IPS DF 6.9 (cell line): ENCODE measurements around the gene FAM153A.
"Not testable (repeated sequence)": the region's sequence is repeated elsewhere in the genome, so short reads cannot be mapped to it uniquely, and the experiment has no call there.

ENCODE experiments used
- DNase-seq: peaks from one replicate; pipeline ENCODE4 v3.0.0-alpha.2; 2013; ENCODE audit warnings: low read depth, low spot score
- H3K27ac ChIP-seq: one replicate; pipeline ENCODE4 v1.5.1; 2013; ENCODE audit warnings: low read length, control low read depth
- H3K27me3 ChIP-seq: 2 replicates; pipeline ENCODE4 v1.6.1; 2013; ENCODE audit warnings: mild to moderate bottlenecking, low read length; ENCODE audit not compliant: control insufficient read depth, insufficient read depth
- H3K36me3 ChIP-seq: 2 replicates; pipeline ENCODE4 v1.6.1; 2013; ENCODE audit warnings: low read length; ENCODE audit not compliant: control insufficient read depth, insufficient read depth
- H3K4me1 ChIP-seq: 2 replicates; pipeline ENCODE4 v1.6.1; 2013; ENCODE audit warnings: low read length; ENCODE audit not compliant: control insufficient read depth, insufficient read depth
- H3K4me3 ChIP-seq: 2 replicates; pipeline ENCODE4 v1.5.1; 2013; ENCODE audit warnings: mild to moderate bottlenecking, low read length
- H3K9me3 ChIP-seq: 2 replicates; pipeline ENCODE4 v1.6.1; 2013; ENCODE audit warnings: low read length, inconsistent platforms; ENCODE audit not compliant: control insufficient read depth, insufficient read depth
- WGBS: extraction: QIAGEN DNeasy Blood & Tissue Kit; methylation state at CpG from one replicate; pipeline ENCODE4 v1.1.7; 2013; ENCODE audit warnings: mixed read lengths, missing lambda C conversion rate; ENCODE audit not compliant: insufficient read length, insufficient coverage; 5-methylcytosine and 5-hydroxymethylcytosine counted together

FAM153A gene

GRCh38 chr5:177782792-177783633 lies at the start of gene FAM153A:
Gene FAM153A (minus strand): TSS chr5:177782899.
- not testable (repeated sequence) for H3K9me3 ChIP-seq, H3K36me3 ChIP-seq, H3K4me1 ChIP-seq, H3K4me3 ChIP-seq, H3K27ac ChIP-seq, DNase-seq, H3K27me3 ChIP-seq
- WGBS = no CpG with 5 or more reads among the region's 67 CpGs

- H3K27me3 ChIP-seq, H3K4me3 ChIP-seq, DNase-seq, H3K9me3 ChIP-seq, H3K4me1 ChIP-seq, H3K27ac ChIP-seq, H3K36me3 ChIP-seq: not testable (repeated sequence)
- WGBS = no CpG with 5 or more reads among the region's 4 CpGs
These were observed 49.6 kb upstream of the FAM153A start for GRCh38 chr5:177832287-177832686.

- H3K36me3 ChIP-seq, H3K9me3 ChIP-seq, H3K4me1 ChIP-seq, H3K27me3 ChIP-seq, H3K27ac ChIP-seq, H3K4me3 ChIP-seq, DNase-seq: not testable (repeated sequence)
- no CpG with 5 or more reads among the region's 4 CpGs for WGBS
These were observed 43.4 kb upstream of the FAM153A start for GRCh38 chr5:177826073-177826472.

- H3K27me3 ChIP-seq, H3K36me3 ChIP-seq, H3K4me3 ChIP-seq, DNase-seq, H3K27ac ChIP-seq, H3K4me1 ChIP-seq, H3K9me3 ChIP-seq: not testable (repeated sequence)
- WGBS = no CpG with 5 or more reads among the region's 2 CpGs
These were observed 42.1 kb upstream of the FAM153A start for GRCh38 chr5:177824776-177825175.

GRCh38 chr5:177822489-177822888 lies 39.8 kb upstream of the FAM153A start:
- not testable (repeated sequence) for H3K4me1 ChIP-seq, H3K27me3 ChIP-seq, H3K9me3 ChIP-seq, H3K4me3 ChIP-seq, DNase-seq, H3K36me3 ChIP-seq, H3K27ac ChIP-seq
- WGBS = no CpG with 5 or more reads among the region's 3 CpGs

- H3K9me3 ChIP-seq, H3K27ac ChIP-seq, DNase-seq, H3K27me3 ChIP-seq, H3K4me3 ChIP-seq, H3K4me1 ChIP-seq, H3K36me3 ChIP-seq: not testable (repeated sequence)
- WGBS = no CpG with 5 or more reads among the region's 1 CpG
These were observed 37.0 kb upstream of the FAM153A start for GRCh38 chr5:177819664-177820063.

- WGBS = no CpG with 5 or more reads among the region's 2 CpGs
- H3K4me1 ChIP-seq, H3K4me3 ChIP-seq, H3K27me3 ChIP-seq, H3K27ac ChIP-seq, H3K36me3 ChIP-seq, DNase-seq, H3K9me3 ChIP-seq: not testable (repeated sequence)
These were observed 30.2 kb upstream of the FAM153A start for GRCh38 chr5:177812814-177813425.

- H3K4me3 ChIP-seq, H3K27ac ChIP-seq, H3K36me3 ChIP-seq, H3K4me1 ChIP-seq, H3K9me3 ChIP-seq, H3K27me3 ChIP-seq, DNase-seq: not testable (repeated sequence)
- no CpG with 5 or more reads among the region's 6 CpGs for WGBS
These were observed 29.6 kb upstream of the FAM153A start for GRCh38 chr5:177812160-177812743.

- DNase-seq, H3K4me1 ChIP-seq, H3K36me3 ChIP-seq, H3K27ac ChIP-seq, H3K9me3 ChIP-seq, H3K4me3 ChIP-seq, H3K27me3 ChIP-seq: not testable (repeated sequence)
- no CpG with 5 or more reads among the region's 11 CpGs for WGBS
These were observed 26.7 kb upstream of the FAM153A start for GRCh38 chr5:177809209-177809913.

- WGBS = no CpG with 5 or more reads among the region's 12 CpGs
- H3K27ac ChIP-seq, H3K9me3 ChIP-seq, DNase-seq, H3K27me3 ChIP-seq, H3K4me3 ChIP-seq, H3K36me3 ChIP-seq, H3K4me1 ChIP-seq: not testable (repeated sequence)
These were observed 25.7 kb upstream of the FAM153A start for GRCh38 chr5:177808420-177808819.
